WTC11 (cell line): ENCODE data around the gene SPATA13. TPM values are rescaled to one million over a fixed set of nuclear protein-coding genes. Genes with fewer than 3 reads are reported as not detected.

Experiments used
- ATAC-seq: fragments of 200-7000 bp; cut with Tn5 transposase; 2 replicates; pipeline ENCODE4 v1.10.0; 2021; ENCODE audit warnings: mild to moderate bottlenecking, moderate library complexity
- CTCF ChIA-PET: fragments of 300-600 bp; sonication (Branson Sonifier 250); formaldehyde crosslinking; loops from one replicate; lab custom pipeline; 2021; ENCODE audit warnings: antibody characterized with exemption; lab: Charles Lee
- POLR2A ChIA-PET: fragments of 350-600 bp; sonication (Branson Sonifier 250); formaldehyde crosslinking; loops from one replicate; lab custom pipeline; 2021; ENCODE audit warnings: antibody characterized with exemption; lab: Charles Lee
- DNase-seq: peaks from one replicate; pipeline ENCODE4 v3.0.0; 2021; ENCODE audit warnings: low spot score
- H3K27ac Mint-ChIP-seq: 2 replicates; pipeline ENCODE4 v1.8.0; 2021; ENCODE audit warnings: mixed read lengths
- H3K27me3 Mint-ChIP-seq: 2 replicates; pipeline ENCODE4 v1.8.0; 2021; ENCODE audit warnings: low read depth, mild to moderate bottlenecking, moderate library complexity, mixed read lengths
- H3K36me3 Mint-ChIP-seq: 2 replicates; pipeline ENCODE4 v1.8.0; 2021; ENCODE audit warnings: mixed read lengths
- H3K4me1 Mint-ChIP-seq: 2 replicates; pipeline ENCODE4 v1.8.0; 2022; ENCODE audit warnings: mixed read lengths
- H3K4me3 Mint-ChIP-seq: 2 replicates; pipeline ENCODE4 v1.8.0; 2021; ENCODE audit warnings: mild to moderate bottlenecking, moderate library complexity, mixed read lengths
- H3K9me3 Mint-ChIP-seq: 2 replicates; pipeline ENCODE4 v1.8.0; 2021; ENCODE audit warnings: mixed read lengths
- CBFB ChIP-seq: sonication (generic); formaldehyde crosslinking; IDR thresholded peaks from 2 replicates; pipeline ENCODE4 v1.8.1; 2022; ENCODE audit warnings: mild to moderate bottlenecking, low read depth, missing genetic modification reagents
- E2F1 ChIP-seq: sonication (generic); formaldehyde crosslinking; IDR thresholded peaks from 2 replicates; pipeline ENCODE4 v1.8.0; 2022; ENCODE audit warnings: mild to moderate bottlenecking, missing genetic modification reagents
- FOXJ3 ChIP-seq: sonication (generic); formaldehyde crosslinking; IDR thresholded peaks from 2 replicates; pipeline ENCODE4 v1.9.0; 2021; ENCODE audit warnings: missing genetic modification reagents, mild to moderate bottlenecking, borderline replicate concordance
- FOXK1 ChIP-seq: sonication (generic); formaldehyde crosslinking; IDR thresholded peaks from 2 replicates; pipeline ENCODE4 v1.8.0; 2022; ENCODE audit warnings: mild to moderate bottlenecking, moderate library complexity, missing genetic modification reagents
- FOXP4 ChIP-seq: sonication (generic); formaldehyde crosslinking; IDR thresholded peaks from 2 replicates; pipeline ENCODE4 v1.8.0; 2022; ENCODE audit warnings: mild to moderate bottlenecking, missing genetic modification reagents
- GABPB1 ChIP-seq: sonication (generic); formaldehyde crosslinking; IDR thresholded peaks from 2 replicates; pipeline ENCODE4 v1.8.1; 2023; ENCODE audit warnings: mild to moderate bottlenecking, missing genetic modification reagents
- JUN ChIP-seq: sonication (generic); formaldehyde crosslinking; IDR thresholded peaks from 2 replicates; pipeline ENCODE4 v1.8.0; 2023; ENCODE audit warnings: mild to moderate bottlenecking, missing genetic modification reagents
- NFATC4 ChIP-seq: fragments of 250-450 bp; sonication (Bioruptor Pico); IDR thresholded peaks from 2 replicates; pipeline ENCODE4 v1.9.0; 2021; ENCODE audit warnings: mild to moderate bottlenecking
- PRDM15 ChIP-seq: sonication (generic); formaldehyde crosslinking; IDR thresholded peaks from 2 replicates; pipeline ENCODE4 v1.8.0; 2022; ENCODE audit warnings: missing genetic modification reagents
- ZBTB21 ChIP-seq: sonication (generic); formaldehyde crosslinking; IDR thresholded peaks from 2 replicates; pipeline ENCODE4 v1.8.1; 2023; ENCODE audit warnings: mild to moderate bottlenecking, missing genetic modification reagents, borderline replicate concordance
- ZSCAN18 ChIP-seq: fragments of 250-450 bp; sonication (Bioruptor Pico); IDR thresholded peaks from 2 replicates; pipeline ENCODE4 v2.1.2; 2022; ENCODE audit warnings: mild to moderate bottlenecking, moderate library complexity
- total RNA-seq: library from RNA; stranded (reverse); gene quantifications from 3 replicates; pipeline ENCODE4 v1.2.3, GENCODE V29; 2021
- TF ChIP-seq, protein P1 (sequence below): sonication (generic); formaldehyde crosslinking; IDR thresholded peaks from 2 replicates; pipeline ENCODE4 v1.8.0; 2023; ENCODE audit warnings: mild to moderate bottlenecking, missing genetic modification reagents
- TF ChIP-seq, protein P2 (sequence below): fragments of 250-450 bp; sonication (Bioruptor Pico); IDR thresholded peaks from 2 replicates; pipeline ENCODE4 v1.9.0; 2021; ENCODE audit warnings: mild to moderate bottlenecking
- TF ChIP-seq, protein P3 (sequence below): sonication (generic); formaldehyde crosslinking; IDR thresholded peaks from 2 replicates; pipeline ENCODE4 v1.8.1; 2022; ENCODE audit warnings: mild to moderate bottlenecking, moderate library complexity, missing genetic modification reagents
- TF ChIP-seq, protein P4 (sequence below): sonication (generic); formaldehyde crosslinking; IDR thresholded peaks from 2 replicates; pipeline ENCODE4 v1.8.1; 2022; ENCODE audit warnings: missing genetic modification reagents, borderline replicate concordance
- TF ChIP-seq, protein P5 (sequence below): sonication (generic); formaldehyde crosslinking; IDR thresholded peaks from 2 replicates; pipeline ENCODE4 v1.8.1; 2023; ENCODE audit warnings: mild to moderate bottlenecking, missing genetic modification reagents

The SPATA13 gene
- total RNA-seq, 1 experiment from 2014 or later = 29.0 TPM

GRCh38 chr13:24147570-24147963 is 13.0 kb upstream of the SPATA13 start:
- Mint-ChIP-seq H3K4me3 (no peak overlapping the region), H3K4me1 (peaks cover 46% of the 10 kb centered on the region), H3K9me3 (no peaks in the 10 kb centered on the region), H3K36me3 (no peaks in the 10 kb centered on the region), H3K27ac (no peak overlapping the region), H3K27me3 (no peaks in the 10 kb centered on the region; the same call in 1 of the 2 replicates)
- TF ChIP-seq, protein P1, sequence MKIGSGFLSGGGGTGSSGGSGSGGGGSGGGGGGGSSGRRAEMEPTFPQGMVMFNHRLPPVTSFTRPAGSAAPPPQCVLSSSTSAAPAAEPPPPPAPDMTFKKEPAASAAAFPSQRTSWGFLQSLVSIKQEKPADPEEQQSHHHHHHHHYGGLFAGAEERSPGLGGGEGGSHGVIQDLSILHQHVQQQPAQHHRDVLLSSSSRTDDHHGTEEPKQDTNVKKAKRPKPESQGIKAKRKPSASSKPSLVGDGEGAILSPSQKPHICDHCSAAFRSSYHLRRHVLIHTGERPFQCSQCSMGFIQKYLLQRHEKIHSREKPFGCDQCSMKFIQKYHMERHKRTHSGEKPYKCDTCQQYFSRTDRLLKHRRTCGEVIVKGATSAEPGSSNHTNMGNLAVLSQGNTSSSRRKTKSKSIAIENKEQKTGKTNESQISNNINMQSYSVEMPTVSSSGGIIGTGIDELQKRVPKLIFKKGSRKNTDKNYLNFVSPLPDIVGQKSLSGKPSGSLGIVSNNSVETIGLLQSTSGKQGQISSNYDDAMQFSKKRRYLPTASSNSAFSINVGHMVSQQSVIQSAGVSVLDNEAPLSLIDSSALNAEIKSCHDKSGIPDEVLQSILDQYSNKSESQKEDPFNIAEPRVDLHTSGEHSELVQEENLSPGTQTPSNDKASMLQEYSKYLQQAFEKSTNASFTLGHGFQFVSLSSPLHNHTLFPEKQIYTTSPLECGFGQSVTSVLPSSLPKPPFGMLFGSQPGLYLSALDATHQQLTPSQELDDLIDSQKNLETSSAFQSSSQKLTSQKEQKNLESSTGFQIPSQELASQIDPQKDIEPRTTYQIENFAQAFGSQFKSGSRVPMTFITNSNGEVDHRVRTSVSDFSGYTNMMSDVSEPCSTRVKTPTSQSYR = no peak
- TF ChIP-seq CBFB (CRISPR knock-in tag) (no peak), ZBTB21 (CRISPR knock-in tag) (no peak)
- DNase-seq = no peak
- ATAC-seq = no peak
- CTCF ChIA-PET = no interaction called here
- POLR2A ChIA-PET = no interaction called here

DNA sequence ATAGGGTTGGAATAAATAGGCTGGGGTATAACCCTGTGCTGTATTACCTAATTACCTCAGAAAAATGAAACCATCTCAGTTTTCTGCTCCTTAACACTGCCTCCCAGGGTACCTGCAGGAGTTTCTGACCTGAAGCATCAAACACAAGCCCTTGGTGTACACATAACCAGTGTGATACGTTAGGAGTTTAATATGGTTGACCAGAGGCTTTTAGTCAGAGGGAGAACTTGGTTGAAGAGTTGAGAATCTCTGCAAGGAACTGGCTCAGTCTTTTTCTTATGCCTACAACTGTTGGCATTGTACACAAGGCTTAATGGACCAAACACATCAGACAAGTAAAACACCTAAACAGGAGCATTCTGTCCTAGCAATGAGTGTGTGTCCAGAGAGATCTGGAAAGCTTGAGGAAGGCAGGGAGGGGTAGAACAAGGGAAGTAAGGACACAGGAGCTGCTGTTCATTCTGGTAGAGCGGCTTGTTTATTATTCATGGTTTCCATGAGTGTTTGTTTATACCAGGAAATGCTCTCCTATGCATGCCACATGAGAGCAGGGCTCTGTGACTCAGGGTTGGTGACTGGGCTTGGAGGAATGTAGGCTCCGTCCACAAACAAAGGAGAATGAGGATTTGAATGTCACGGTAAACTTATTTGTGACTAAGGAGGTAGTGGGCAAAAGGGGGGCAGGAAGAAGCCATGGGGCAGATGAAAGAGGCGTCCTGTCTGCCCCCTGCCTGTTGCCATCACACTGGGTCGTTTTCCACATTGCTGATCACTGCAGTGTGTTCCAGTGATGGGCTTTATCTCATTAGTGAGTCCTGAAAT is 11.9 kb upstream of the SPATA13 start:
- Mint-ChIP-seq H3K36me3 (no peaks in the 10 kb centered on the region), H3K4me3 (no peak overlapping the region), H3K9me3 (no peaks in the 10 kb centered on the region), H3K4me1 (peaks cover 40% of the 10 kb centered on the region), H3K27ac (peak overlapping the region; percentile 57), H3K27me3 (no peaks in the 10 kb centered on the region)
- CTCF ChIA-PET = interaction anchor here (1.0 kb wide), 1 partner anchor 12 kb away, joined by 3 read pairs; the partner anchor contains the start of gene SPATA13
- ATAC-seq = peak; percentile 85
- POLR2A ChIA-PET = interaction anchor here (0.6 kb wide), 1 partner anchor 80 kb away, joined by 3 read pairs; no protein-coding TSS in a partner anchor
- DNase-seq = no peak
- TF ChIP-seq, protein P2, sequence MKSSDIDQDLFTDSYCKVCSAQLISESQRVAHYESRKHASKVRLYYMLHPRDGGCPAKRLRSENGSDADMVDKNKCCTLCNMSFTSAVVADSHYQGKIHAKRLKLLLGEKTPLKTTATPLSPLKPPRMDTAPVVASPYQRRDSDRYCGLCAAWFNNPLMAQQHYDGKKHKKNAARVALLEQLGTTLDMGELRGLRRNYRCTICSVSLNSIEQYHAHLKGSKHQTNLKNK (CRISPR knock-in tag) = no peak
- TF ChIP-seq FOXK1 (CRISPR knock-in tag) (no peak), JUN (CRISPR knock-in tag) (no peak), ZSCAN18 (CRISPR knock-in tag) (no peak), FOXP4 (CRISPR knock-in tag) (peak; percentile 61; the same call in 1 of the 2 replicates), NFATC4 (CRISPR knock-in tag) (no peak), E2F1 (CRISPR knock-in tag) (no peak), GABPB1 (CRISPR knock-in tag) (0 out of 2 replicates have a peak, but pooled peaks have one; percentile 20), PRDM15 (no peak), FOXJ3 (no peak)
- TF ChIP-seq, protein P3, sequence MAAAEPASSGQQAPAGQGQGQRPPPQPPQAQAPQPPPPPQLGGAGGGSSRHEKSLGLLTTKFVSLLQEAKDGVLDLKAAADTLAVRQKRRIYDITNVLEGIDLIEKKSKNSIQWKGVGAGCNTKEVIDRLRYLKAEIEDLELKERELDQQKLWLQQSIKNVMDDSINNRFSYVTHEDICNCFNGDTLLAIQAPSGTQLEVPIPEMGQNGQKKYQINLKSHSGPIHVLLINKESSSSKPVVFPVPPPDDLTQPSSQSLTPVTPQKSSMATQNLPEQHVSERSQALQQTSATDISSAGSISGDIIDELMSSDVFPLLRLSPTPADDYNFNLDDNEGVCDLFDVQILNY = no peak
- TF ChIP-seq, protein P4, sequence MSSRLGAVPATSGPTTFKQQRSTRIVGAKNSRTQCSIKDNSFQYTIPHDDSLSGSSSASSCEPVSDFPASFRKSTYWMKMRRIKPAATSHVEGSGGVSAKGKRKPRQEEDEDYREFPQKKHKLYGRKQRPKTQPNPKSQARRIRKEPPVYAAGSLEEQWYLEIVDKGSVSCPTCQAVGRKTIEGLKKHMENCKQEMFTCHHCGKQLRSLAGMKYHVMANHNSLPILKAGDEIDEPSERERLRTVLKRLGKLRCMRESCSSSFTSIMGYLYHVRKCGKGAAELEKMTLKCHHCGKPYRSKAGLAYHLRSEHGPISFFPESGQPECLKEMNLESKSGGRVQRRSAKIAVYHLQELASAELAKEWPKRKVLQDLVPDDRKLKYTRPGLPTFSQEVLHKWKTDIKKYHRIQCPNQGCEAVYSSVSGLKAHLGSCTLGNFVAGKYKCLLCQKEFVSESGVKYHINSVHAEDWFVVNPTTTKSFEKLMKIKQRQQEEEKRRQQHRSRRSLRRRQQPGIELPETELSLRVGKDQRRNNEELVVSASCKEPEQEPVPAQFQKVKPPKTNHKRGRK (CRISPR knock-in tag) = no peak
- TF ChIP-seq, protein P5, sequence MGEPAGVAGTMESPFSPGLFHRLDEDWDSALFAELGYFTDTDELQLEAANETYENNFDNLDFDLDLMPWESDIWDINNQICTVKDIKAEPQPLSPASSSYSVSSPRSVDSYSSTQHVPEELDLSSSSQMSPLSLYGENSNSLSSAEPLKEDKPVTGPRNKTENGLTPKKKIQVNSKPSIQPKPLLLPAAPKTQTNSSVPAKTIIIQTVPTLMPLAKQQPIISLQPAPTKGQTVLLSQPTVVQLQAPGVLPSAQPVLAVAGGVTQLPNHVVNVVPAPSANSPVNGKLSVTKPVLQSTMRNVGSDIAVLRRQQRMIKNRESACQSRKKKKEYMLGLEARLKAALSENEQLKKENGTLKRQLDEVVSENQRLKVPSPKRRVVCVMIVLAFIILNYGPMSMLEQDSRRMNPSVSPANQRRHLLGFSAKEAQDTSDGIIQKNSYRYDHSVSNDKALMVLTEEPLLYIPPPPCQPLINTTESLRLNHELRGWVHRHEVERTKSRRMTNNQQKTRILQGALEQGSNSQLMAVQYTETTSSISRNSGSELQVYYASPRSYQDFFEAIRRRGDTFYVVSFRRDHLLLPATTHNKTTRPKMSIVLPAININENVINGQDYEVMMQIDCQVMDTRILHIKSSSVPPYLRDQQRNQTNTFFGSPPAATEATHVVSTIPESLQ (CRISPR knock-in tag) = no peak
